ENCODE measurements around the gene CSTB.

GRCh38 chr21:43727519-43728153 is 48.5 kb downstream of the CSTB start:
- peak; percentile 35 for TF ChIP-seq CTCF (IDR thresholded peaks at IDR 0.05; ENCODE audit: low read depth, low read length)
- no peak for TF ChIP-seq POLR2A (IDR thresholded peaks at IDR 0.05; ENCODE audit: extremely low read depth, insufficient read length)
- no peak for TF ChIP-seq MAX (IDR thresholded peaks at IDR 0.05; ENCODE audit: low read depth, low read length)
